ENCODE data around the gene LATS2.

LATS2 gene

DNA sequence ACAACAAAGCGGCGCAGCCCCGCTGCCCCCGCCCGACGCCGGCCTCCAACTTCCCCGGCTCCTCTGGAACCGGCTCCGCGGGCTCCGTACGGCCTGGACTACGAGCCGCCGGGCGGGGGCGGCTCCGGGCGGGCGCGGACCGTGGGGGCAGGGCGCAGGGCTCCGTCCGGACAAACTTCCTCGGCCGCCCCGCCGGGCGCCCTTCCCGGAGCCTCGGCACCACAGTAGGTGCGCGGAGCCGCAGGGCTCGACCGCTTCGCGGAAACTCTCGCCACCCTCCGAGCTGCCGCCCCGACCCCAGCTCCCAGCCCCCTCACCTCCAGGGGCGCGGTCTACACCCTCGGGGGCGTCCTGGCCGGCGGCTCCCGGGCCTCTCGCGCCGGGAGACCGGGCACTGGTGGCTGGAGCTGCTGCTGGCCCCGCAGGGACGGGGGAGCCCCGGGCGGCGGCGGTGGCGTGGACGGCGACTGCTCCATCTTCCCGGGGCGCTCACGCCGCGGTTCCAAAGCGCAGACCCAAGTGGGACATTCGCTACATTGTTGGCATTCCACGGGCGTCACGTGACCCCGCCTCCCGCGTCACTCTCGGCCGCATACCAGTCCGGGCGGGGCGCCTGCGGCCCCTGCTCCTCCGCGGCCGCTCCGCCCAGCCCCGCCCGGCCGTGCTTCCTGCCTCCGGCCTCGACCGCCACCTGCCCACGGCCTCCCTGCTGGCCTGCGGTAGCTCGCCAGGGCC is at the start of gene LATS2:
LATS2 (minus strand) TSS at position 558 of the 735 bp plus-strand sequence. CDS start 15,560 bp downstream, outside the sequence.
- in situ Hi-C loops (cut with MboI; ENCODE audit: low sequenced_read_pairs), result no loop called here

DNA sequence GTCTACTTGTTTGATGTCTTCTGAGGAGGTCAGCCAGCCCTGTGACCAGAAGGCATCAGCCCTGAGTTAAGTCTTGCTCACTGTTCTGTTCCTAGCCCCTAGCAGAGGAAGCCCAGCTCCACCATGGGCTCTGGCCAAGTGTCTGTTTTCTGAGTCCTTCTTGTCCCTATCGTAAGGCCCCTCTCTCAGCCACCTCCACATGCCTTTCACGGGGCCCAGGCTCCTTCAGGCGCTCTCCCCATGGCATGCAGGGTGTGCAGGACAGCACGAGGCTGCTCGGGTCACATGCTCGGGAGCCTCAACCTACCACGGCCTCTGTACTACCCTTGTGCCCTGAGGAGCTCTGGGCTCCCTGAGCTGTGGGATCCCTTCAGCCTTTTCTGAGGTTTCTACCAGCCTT is 47.8 kb upstream of the LATS2 start:
- in situ Hi-C loops (cut with MboI; ENCODE audit: low sequenced_read_pairs), result no loop called here

DNA sequence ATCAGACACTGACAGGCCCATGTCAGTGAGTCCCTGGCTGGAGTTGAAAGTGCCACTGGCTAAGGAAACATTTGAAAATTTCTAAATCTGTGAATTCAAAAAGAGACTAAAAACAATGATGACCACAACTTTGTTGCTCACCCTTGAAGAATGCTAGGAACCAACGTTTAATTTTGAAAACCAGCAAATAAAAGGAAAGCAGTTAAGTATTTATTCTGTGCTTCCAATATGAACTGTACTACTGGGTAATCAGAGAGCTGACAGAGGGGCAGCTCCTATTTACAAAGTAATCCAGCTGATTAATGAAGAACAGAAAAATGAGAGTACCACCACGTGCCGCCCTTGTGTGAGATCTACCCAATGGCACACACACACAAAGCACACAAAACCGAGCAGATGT is 44.7 kb upstream of the LATS2 start:
- in situ Hi-C loops (cut with MboI; ENCODE audit: low sequenced_read_pairs), result no loop called here

DNA sequence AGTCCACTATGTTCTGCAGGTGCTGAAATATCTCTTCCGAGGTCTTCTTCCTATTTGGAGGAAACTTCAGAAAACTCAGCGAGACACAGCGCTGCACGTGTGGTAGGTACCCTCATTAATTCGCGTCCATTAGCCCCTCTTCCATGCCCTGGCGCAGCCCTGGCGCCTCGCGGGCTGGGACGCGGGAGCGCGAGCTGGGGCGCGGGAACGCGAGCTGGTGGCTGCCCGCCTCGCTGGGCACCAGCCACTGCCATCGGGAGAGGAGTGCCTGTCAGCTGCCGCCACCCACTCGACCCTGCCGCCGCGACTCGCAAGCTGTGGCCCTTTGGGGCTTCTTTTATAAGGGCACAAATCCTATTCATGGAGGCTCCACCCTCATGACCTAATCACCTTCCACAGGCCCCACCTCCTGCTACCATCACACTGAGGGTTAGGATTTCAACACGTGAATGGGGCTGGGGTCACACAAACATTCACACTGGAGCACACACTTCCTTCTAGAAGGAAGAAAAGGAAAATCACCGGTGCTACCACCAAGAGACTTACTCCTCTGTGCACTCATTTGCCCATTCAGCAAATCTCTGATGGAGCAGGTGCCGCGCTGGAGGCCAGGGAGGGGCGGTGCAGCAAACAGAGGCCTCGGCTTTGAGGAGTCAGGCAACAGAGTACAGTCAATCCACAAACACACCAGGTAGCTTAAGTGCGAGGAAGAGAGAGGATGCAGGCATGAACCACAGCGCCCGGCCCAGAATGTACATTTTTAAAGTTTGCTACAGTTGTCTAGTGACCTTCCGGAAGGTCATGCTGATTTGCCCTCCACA is 43.0 kb upstream of the LATS2 start:
- in situ Hi-C loops (cut with MboI; ENCODE audit: low sequenced_read_pairs), result no loop called here

DNA sequence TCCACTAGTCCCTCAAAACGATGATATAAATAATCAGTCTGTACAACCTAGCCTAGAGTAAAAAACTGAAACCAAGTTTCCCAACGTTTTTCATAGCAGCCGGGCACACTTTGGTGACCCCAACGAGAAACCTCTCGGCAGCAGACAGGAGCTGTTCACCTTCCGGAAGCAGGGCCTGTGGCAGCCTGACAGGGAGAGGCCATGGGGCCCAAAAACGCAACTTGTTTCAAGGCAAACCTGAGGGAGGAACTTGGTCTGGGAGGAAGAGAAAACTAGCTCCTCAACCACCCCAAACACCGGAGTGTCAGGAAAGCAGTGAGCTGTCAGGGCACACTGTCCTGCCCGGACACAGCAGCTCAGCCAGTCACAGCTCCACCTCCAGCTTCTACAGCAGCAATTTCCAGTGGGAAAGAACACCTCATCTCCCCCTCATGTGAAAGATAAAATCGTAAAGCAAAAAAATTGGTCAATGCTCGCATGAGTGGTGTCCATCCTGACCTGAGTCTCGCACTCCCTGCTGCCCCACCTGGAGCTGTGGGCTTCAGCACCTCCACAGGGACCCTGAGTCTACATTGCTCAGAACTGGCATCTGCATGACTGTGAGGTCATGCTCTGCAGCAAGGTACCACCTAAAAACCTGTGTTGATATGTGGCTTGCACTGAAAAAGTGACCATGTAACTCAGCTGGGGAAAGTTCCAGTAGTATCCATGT is 40.6 kb upstream of the LATS2 start:
- in situ Hi-C loops (cut with MboI; ENCODE audit: low sequenced_read_pairs), result no loop called here

DNA sequence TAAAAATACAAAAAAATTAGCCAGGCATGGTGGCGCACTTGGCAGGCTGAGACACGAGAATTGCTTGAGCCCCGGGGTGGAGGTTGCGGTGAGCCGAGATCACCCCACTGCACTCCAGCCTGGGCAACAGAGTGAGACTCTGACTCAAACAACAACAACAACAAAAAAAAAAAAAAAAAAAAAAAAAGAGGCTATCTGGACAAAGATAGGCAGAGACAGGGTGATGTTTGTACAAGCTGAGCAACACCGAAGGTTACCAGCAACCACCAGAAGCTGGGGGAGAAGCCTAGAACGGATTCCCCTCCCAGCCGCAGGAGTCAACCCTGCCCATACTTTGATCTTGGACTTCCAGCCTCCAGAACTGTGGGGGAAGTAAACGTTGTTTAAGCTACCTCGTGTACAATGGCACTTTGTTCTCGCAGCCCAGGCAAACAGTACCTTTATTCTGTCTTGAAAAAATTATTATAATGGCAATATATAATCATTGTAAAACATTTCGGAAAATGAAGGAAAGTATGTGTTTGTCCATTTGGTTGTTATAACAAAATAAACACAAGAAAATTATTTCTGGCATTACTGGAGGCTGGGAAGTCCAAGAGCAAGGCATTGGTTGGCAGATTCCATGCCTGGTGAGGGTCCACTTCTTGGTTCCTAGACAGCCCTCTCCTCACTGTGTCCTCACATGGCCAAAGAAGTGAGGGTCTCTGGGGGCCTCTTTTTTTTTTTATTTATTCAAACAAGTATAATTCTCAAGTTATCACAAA is 39.8 kb upstream of the LATS2 start:
- in situ Hi-C loops (cut with MboI; ENCODE audit: low sequenced_read_pairs), result no loop called here

DNA sequence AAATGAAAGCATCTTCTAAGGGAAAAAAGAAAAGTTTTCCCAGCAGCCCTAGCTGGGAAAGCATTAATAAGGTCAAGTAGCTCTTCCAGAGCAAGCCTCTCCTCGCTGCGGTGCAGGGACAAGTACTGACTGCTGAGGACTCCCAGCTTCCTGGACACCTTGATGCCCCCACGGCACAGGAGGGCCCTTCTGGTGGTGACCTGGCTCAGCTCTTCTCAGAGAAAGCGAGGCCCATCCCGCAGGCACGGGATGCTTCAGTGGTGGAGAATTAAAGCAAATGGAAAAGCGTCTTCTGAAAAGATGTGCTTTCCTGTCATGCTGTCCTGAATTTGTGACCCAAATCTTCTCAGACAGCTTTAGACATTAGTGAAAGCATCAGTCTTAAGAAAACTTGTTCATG is 38.8 kb upstream of the LATS2 start:
- in situ Hi-C loops (cut with MboI; ENCODE audit: low sequenced_read_pairs), result no loop called here

DNA sequence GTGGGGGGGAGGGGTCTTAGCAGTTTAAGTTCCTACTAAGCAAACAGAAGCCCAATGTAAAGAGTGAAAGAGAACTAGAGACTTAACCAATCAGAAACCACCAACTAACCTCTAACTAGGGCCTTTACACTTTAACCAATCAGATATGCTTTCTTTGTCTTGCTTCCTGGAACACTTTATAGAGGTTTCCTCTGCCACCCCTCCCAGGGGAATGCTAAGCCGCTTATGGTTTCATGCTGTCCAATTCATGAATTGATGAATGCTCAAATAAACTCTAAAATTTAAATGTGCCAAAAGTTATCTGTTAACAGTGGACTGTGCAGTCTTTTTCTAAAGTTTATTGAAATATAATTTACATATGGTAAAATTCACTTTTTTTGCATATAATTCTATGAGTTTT is 33.9 kb upstream of the LATS2 start:
- in situ Hi-C loops (cut with MboI; ENCODE audit: low sequenced_read_pairs), result no loop called here

DNA sequence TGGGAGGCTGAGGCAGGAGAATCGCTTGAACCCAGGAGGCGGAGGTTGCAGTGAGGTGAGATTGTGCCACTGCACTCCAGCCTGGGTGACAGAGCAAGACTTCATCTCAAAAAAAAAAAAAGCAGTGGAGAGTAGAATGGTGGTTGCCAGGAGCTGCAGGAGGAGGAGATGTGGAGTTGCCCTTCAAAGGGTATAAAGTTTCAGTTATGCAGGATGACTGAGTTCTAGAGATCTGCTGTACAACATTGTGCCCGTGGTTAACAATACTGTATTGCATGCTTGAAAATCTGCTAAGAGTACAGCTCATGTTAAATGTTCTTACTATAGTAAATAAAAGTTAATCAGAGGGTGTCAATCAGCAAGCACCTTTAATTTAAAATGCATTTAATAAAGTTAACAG is 28.4 kb upstream of the LATS2 start:
- in situ Hi-C loops (cut with MboI; ENCODE audit: low sequenced_read_pairs), result no loop called here

DNA sequence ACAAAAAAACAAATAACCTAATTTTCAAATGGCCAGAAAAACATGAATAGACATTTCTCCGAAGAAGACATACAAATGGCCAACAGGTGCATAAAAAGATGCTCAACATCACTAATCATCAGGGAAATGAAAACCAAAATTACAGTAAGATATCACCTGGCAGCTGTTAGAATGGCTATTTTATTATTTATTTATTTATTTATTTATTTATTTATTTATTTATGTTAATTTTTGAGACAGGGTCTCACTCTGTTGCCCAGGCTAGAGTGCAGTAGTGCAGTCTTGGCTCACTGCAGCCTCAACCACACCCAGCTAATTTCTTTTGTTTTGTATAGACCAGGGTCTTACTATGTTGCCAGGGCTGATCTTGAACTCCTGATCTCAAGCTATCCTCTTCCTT is 27.1 kb upstream of the LATS2 start:
- in situ Hi-C loops (cut with MboI; ENCODE audit: low sequenced_read_pairs), result no loop called here

DNA sequence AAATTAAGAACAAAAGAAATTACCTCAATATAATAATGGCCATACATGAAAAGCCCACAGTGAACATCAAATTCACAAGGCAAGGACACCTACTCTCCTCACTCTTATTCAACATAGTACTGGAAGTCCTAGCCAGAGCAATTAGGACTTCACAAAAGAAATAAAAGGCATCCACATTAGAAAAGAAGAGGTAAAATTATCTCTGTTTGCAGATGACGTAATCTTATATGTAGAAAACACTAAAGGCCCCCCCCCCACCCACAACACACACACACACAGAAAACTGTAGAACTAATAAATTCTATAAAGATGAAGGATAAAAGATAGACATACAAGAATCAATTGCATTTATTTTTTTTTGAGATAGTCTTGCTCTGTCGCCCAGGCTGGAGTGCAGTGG is 25.5 kb upstream of the LATS2 start:
- in situ Hi-C loops (cut with MboI; ENCODE audit: low sequenced_read_pairs), result no loop called here

DNA sequence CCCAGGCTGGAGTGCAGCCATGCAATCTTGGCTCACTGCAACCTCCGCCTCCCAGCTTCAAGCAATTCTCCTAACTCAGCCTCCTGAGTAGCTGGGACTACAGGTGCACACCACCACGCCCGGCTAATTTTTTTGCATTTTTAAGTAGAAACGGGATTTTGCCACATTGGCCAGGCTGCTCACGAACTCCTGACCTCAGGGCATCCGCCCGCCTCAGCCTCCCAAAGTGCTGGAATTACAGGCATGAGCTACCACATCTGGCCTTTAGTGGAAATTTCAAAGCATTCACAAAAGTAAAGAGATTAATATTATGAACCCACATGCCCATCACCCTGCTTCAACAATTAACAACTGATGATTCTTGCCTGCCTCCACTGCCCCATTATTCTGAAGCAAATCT is 20.5 kb upstream of the LATS2 start:
- in situ Hi-C loops (cut with MboI; ENCODE audit: low sequenced_read_pairs), result no loop called here

DNA sequence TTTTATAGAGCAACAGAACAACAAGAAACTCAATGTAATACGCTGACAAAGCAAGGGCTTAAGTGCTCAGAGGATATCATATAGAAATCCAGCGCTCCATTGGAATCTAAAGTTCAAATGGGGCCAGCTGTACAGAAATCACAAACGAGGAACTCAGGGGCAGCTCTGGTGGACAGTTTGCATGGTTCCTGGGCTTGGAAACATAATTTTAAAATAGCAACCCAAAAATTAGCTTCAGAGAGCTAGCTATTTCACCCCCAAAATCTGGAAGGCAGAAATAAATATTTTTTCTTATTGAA is 19.2 kb upstream of the LATS2 start:
- in situ Hi-C loops (cut with MboI; ENCODE audit: low sequenced_read_pairs), result no loop called here

DNA sequence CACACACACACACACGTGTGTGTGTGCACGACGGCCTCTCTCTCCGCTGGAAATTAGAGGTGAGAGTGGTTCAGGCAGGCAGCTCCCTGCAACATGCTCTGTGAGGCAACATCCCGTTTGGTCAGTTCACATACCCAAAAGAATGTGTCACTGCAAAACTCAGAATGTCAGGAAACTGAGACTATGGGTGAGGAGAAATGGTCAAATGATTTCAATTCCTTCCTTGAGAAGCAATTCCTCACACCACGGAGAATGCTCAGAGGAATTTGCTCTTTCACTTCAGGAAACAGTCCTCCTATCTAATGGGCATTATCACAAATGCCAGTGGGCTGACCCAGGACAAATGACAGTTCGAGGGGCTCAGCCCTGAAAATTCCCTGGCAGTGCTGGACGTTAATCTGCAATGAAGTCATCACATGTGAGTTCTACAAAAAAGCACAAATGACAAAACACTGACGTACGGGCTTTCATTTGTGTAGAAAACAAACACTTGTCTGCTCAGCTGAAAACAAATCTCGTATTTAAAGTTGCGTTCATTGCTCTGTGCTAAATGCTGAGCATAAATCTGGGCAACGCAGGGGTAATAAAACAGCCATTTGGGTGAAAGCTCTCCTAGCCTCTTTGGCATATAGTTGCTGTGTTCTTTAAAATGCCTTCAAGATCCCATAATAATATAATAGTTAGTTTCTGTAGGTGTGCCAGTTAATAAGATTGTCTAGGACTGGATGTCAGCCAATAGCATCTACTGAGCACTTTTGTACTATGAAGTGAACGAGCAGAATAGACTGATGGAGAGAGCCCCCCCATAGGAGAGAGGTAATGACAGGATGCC is 18.6 kb upstream of the LATS2 start:
- in situ Hi-C loops (cut with MboI; ENCODE audit: low sequenced_read_pairs), result no loop called here

DNA sequence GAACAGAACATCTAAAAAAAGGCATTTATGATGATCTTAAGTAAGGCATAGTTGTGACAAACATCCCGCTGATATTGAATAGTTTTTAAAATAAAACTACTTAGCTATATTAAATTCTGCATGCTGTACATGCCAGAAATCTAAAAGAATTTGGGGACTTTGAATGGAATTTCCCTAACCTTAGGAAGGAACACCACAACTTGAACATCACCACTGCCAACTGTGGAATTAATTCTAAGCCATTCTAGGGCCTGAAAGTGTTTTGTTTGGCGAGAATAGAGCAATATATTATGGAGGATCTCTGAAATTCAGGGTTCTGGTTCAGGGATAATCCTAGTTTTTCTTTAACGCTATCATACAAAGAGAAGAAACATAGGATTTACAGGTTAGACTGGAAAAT is 17.8 kb upstream of the LATS2 start:
- in situ Hi-C loops (cut with MboI; ENCODE audit: low sequenced_read_pairs), result no loop called here

DNA sequence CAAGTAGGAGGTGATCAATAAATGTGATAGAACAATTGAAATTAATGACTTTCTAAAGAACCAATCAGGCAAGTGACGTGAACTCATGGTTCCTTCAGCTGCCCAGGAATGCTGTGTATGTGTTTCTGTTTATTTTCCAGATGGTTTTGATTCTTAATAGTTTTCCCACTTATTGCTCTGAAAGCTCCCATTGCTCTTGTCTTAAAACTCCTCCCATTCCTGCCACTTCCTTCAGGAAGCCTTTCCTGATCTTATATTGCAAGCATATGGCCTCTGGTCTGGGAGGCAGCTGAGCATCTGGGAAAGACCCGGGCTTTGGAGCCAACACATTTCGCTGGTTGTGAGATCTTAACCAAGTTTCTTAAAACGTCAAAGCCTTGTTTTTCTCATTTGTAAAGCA is 17.1 kb upstream of the LATS2 start:
- in situ Hi-C loops (cut with MboI; ENCODE audit: low sequenced_read_pairs), result no loop called here

DNA sequence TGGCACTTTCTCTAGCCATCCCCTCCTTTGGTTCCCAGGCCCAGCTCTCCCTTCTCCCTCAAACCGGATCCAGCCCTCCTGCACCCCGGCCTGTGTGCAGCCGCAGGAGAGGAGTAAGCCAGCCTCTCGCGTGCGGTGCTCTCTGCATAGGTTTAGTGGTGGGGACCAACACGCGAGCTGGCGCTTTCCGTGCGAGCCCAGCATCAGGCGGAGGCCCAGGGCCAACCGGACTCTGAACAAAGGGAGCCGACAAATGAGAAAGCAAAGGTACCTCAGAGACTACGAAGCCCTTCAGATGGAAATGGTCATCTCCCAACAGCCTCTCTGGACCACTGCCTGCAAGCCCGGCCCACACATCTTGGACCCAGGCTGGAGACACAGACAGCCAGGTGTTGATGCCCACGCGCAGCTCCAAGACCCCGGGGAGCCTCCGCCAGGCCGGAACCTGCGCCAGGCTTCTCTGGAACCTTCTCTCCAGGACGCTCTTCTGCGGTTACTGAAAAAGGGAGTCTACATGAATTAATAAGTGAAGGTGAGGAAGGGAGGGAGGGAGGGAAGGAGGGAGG is 16.5 kb upstream of the LATS2 start:
- in situ Hi-C loops (cut with MboI; ENCODE audit: low sequenced_read_pairs), result no loop called here

DNA sequence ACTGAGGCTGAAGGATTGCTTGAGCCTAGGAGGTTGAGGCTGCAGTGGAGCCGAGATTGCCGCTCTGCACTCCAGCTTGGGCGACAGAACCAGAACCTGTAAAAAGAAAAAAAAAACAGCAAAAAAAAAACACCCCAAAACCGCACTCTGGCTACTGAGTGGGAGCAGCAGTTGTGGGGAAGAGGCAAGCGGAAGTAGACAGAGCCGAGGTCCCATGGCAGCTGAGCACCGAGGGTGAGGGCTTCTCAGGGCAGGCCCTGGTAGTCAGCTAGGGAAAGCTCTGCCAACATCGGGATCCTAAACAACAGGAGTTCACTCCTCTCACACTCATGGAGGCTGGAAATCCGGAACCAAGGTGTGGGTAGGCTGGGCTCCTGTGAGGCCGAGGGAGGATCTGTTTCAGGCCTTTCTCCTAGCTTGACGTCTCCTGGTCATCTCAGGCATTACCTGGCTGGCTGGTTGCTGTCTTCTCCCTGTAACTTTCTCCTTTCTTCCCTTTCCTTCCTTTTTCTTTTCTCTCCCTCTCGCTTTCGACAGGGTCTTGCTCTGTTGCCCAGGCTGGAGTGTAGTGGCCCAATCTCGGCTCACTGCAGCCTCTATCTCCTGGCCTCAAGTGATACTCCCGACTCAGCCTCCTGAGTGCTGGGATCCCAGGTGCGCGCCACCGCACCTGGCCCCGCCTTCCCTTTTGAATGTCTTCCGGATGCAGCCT is 15.8 kb upstream of the LATS2 start:
- in situ Hi-C loops (cut with MboI; ENCODE audit: low sequenced_read_pairs), result no loop called here

DNA sequence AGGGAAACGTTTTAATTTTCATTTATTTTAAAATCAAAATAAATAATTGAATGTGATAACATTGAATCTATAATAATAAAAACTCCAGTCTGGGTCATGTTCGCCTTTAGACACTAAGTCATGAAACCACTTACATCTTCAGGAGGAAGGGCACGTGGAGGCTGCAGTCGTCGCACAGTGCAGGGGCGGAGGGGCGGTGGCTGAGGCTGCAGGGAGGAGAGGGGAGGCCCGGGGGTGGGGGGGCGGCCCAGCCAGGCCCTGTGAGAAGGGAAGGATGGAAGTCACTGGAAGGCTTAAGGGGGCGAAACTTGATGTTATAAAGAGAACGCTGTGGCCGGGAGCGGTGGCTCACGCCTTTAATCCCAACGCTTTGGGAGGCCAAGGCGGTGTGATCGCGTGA is 14.9 kb upstream of the LATS2 start:
- in situ Hi-C loops (cut with MboI; ENCODE audit: low sequenced_read_pairs), result no loop called here
